ENCODE data around the gene TTLL4. TPM values are rescaled to one million over a fixed set of nuclear protein-coding genes. Genes with fewer than 3 reads are reported as not detected.

The TTLL4 gene
- total RNA-seq, 1 donor from 2014 or later = 93.4 TPM

DNA sequence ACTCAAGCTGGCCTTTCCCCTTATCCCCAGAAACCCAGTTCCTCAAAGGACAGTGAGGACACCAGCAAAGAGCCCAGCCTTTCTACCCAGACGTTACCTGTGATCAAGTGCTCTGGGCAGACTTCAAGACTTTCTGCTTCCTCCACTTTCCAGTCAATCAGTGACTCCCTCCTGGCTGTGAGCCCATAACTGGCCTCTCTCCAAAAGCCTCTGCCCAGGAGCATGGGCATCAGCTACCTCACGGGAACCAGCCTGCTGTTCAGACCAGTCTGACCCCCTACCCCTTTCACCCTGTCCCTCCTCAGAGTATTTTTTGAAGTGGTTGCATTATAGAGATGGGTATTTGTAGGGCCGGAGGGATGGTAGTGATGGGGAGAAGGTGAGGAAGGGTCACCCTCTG is 43.6 kb downstream of the TTLL4 start:
- H3K36me3 ChIP-seq = peaks cover 42 to 51% of the 10 kb centered on the region in 2 donors
- TF ChIP-seq, protein P1, sequence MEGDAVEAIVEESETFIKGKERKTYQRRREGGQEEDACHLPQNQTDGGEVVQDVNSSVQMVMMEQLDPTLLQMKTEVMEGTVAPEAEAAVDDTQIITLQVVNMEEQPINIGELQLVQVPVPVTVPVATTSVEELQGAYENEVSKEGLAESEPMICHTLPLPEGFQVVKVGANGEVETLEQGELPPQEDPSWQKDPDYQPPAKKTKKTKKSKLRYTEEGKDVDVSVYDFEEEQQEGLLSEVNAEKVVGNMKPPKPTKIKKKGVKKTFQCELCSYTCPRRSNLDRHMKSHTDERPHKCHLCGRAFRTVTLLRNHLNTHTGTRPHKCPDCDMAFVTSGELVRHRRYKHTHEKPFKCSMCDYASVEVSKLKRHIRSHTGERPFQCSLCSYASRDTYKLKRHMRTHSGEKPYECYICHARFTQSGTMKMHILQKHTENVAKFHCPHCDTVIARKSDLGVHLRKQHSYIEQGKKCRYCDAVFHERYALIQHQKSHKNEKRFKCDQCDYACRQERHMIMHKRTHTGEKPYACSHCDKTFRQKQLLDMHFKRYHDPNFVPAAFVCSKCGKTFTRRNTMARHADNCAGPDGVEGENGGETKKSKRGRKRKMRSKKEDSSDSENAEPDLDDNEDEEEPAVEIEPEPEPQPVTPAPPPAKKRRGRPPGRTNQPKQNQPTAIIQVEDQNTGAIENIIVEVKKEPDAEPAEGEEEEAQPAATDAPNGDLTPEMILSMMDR (IDR thresholded peaks at IDR 0.05) = no peak
- no peak for DNase-seq (ENCODE audit: low spot score in 2 of 2)

DNA sequence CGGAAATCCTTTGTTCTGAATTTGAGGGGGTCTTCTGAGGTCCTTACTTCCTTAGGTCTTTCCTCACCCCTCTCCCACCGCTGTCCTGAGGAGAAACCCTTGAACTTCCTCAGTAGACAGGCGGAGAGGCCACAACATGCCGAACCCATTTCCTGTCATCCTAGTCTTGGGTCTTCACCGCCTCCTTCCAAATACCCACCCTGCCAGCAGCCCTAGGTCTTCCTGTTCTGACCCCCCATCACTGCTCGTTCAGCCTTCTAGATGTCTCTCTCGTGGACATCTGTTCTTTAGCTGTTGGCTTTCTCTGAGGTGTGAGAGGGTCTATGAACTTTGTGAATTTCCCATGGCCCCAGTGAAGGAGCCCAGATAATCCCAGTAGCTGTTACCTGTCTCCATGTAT is 44.1 kb downstream of the TTLL4 start:
- intact Hi-C loops (cut with DNase I) = no loop called here
- TF ChIP-seq, protein P1 (IDR thresholded peaks at IDR 0.05) = no peak
- peaks cover 37 to 45% of the 10 kb centered on the region in 2 donors for H3K36me3 ChIP-seq
- H3K27me3 ChIP-seq = no peaks in the 10 kb centered on the region
- no peak overlapping the region for H3K4me3 ChIP-seq
- H3K9me3 ChIP-seq = no peaks in the 10 kb centered on the region
- peak overlapping the region; percentile 30 to 58 for H3K27ac ChIP-seq
- H3K4me1 ChIP-seq = peaks cover 6 to 17% of the 10 kb centered on the region in 2 donors
- DNase-seq (ENCODE audit: low spot score in 2 of 2) = no peak

More for the DNA sequence above, 43.6 kb downstream of the TTLL4 start:
- H3K27me3 ChIP-seq = no peaks in the 10 kb centered on the region
- intact Hi-C loops (cut with DNase I) = no loop called here
- no peaks in the 10 kb centered on the region for H3K9me3 ChIP-seq
- no peak overlapping the region for H3K4me3 ChIP-seq
- peaks cover 6 to 17% of the 10 kb centered on the region in 2 donors for H3K4me1 ChIP-seq
- H3K27ac ChIP-seq = peak overlapping the region in 1 of 2 donors; percentile 30

DNA sequence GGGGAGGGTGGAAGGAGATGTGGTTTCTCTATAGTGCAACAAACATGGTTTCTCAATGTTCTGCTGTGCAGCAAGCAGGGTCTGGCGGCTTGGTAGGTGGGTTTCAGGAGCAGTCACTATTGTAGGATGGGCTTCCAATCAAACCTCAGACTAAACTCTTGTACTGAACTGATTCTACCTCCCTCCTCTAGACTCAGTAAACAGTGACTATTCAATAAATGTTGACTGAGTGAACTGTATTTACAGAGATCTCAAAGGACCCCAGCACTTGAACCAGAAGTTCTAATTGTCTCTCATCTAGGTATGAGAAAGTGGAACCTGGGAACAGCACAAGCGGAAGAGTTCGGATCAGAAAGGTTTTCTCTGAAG is 44.5 kb downstream of the TTLL4 start:
- H3K27me3 ChIP-seq = no peaks in the 10 kb centered on the region
- intact Hi-C loops (cut with DNase I) = no loop called here
- H3K4me3 ChIP-seq = no peak overlapping the region
- no peaks in the 10 kb centered on the region for H3K9me3 ChIP-seq
- TF ChIP-seq, protein P1 (IDR thresholded peaks at IDR 0.05) = no peak
- peaks cover 6 to 17% of the 10 kb centered on the region in 2 donors for H3K4me1 ChIP-seq
- peak overlapping the region; percentile 30 to 58 for H3K27ac ChIP-seq
- H3K36me3 ChIP-seq = peaks cover 33 to 41% of the 10 kb centered on the region in 2 donors
- no peak for DNase-seq (ENCODE audit: low spot score in 2 of 2)

DNA sequence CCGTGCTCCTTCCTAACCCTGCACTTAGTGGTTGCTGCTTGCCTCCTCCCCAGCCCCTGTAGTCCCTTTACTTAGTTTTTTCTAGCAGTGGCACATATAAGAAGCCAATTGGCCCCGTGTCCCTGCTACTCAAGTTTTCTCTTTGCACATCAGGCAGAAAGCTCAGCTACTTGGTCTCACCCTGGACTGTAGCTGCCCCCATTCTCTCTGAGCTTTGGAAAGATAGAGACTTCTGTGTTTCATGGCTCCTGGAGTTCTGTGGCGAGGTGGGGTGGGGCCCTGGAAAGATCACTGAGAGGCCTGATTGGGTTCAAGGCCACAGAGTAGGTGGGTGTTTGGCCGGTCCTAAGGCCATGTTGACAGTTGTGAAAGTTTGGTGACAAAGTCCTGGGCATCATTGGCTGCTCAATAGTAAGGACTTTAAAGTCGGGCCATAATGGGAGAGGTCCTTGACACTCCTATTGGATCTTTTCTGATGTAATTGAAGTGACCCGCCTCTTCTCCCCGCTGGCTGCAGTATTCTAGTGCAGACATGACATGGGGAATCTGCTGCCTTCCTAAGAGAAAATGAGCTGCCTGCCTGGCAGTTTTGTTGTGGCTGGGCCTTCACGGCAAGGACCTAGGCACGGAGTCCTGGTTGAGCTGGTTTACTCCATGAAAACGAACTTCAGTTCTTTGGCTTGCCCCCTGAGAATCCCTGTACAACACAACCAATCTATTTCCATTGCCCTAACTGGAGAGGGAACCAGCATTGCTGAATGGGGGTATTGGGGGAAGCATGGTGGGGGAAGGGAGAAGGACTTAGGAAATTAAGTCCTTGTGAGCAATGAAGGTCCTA is 45.2 kb downstream of the TTLL4 start:
- TF ChIP-seq, protein P1 (IDR thresholded peaks at IDR 0.05) = no peak
- Histone ChIP-seq H3K4me1 (peaks cover 6 to 17% of the 10 kb centered on the region in 2 donors), H3K27me3 (no peaks in the 10 kb centered on the region), H3K27ac (peak overlapping the region; percentile 58 to 71), H3K36me3 (peaks cover 27 to 35% of the 10 kb centered on the region in 2 donors), H3K4me3 (no peak overlapping the region), H3K9me3 (no peaks in the 10 kb centered on the region)
- DNase-seq (ENCODE audit: low spot score in 2 of 2) = no peak
- intact Hi-C loops (cut with DNase I) = no loop called here

DNA sequence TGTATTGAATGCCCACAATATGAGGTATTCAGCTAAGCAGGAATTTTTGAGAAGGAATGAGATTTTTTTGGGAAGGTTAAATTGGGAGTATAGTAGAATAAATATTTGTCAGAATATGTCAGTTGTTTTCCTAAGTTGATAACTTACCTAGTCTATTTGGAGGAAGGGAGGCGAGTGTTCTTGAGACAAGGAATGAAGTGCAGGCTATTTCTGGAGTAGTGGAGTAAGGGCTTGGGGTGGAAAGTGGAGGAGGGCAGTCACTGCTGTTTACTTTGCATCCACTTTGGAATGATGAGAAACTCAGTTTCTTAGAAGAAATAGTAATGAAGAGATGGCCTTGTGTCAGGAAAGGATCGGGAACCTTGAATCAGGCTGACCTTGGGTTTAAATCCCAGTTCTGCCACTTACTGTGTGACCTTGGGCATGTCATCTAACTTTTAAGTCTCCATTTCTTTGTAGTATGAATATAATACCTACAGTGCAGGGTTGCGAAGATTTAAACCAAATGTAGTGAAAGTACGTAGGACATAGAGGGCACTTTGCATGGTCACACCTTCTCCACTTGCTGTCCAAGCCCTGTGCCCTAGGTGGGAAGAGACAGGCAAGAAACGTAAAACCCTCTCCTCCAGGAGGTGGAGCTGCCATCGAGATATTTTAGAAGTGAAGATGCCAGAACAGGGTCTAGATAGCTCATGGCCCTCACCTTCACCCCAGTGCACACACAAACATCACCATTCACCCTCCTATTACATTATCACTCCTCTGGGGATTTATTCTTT is 46.2 kb downstream of the TTLL4 start:
- DNase-seq (ENCODE audit: low spot score in 2 of 2) = no peak
- Histone ChIP-seq H3K36me3 (peaks cover 24 to 27% of the 10 kb centered on the region in 2 donors), H3K9me3 (no peaks in the 10 kb centered on the region), H3K27ac (peak overlapping the region; percentile 58 to 71), H3K4me3 (no peak overlapping the region), H3K4me1 (peaks cover 6 to 17% of the 10 kb centered on the region in 2 donors), H3K27me3 (no peaks in the 10 kb centered on the region)
- intact Hi-C loops (cut with DNase I) = no loop called here
- TF ChIP-seq, protein P1 (IDR thresholded peaks at IDR 0.05) = no peak

All from ascending aorta (tissue), 2 donors.